HEK293 (cell line): ENCODE measurements around the gene CELSR1.

Source experiments
- GLI4 ChIP-seq: fragments of 450-650 bp; formaldehyde crosslinking; IDR thresholded peaks from 2 replicates; pipeline ENCODE4 v1.5.1; 2016; ENCODE audit warnings: missing biosample characterization, missing genetic modification characterization
- KLF1 ChIP-seq: fragments of 450-650 bp; formaldehyde crosslinking; IDR thresholded peaks from 2 replicates; pipeline ENCODE4 v1.5.1; 2016; ENCODE audit warnings: missing biosample characterization, missing genetic modification characterization
- TCF7L2 ChIP-seq: IDR thresholded peaks from 2 replicates; pipeline ENCODE4 v1.6.1; 2011; ENCODE audit warnings: low read depth, mild to moderate bottlenecking, inconsistent platforms, low read length, moderate library complexity, borderline replicate concordance
- ZBTB26 ChIP-seq: fragments of 450-650 bp; formaldehyde crosslinking; optimal IDR thresholded peaks from 2 replicates; pipeline ENCODE3; 2016; ENCODE audit warnings: missing biosample characterization, mild to moderate bottlenecking, missing genetic modification characterization
- ZNF112 ChIP-seq: fragments of 450-650 bp; formaldehyde crosslinking; IDR thresholded peaks from 2 replicates; pipeline ENCODE4 v1.5.0; 2017; ENCODE audit warnings: missing biosample characterization, missing genetic modification characterization
- ZNF114 ChIP-seq: fragments of 450-650 bp; formaldehyde crosslinking; IDR thresholded peaks from 2 replicates; pipeline ENCODE4 v1.5.0; 2017; ENCODE audit warnings: missing biosample characterization, missing genetic modification characterization
- ZNF140 ChIP-seq: fragments of 450-650 bp; formaldehyde crosslinking; IDR thresholded peaks from 2 replicates; pipeline ENCODE4 v1.5.1; 2016; ENCODE audit warnings: missing biosample characterization, missing genetic modification characterization
- ZNF146 ChIP-seq: fragments of 450-650 bp; formaldehyde crosslinking; IDR thresholded peaks from 2 replicates; pipeline ENCODE4 v1.5.1; 2016; ENCODE audit warnings: missing biosample characterization, missing genetic modification characterization
- ZNF239 ChIP-seq: fragments of 450-650 bp; formaldehyde crosslinking; IDR thresholded peaks from 2 replicates; pipeline ENCODE4 v1.5.1; 2016; ENCODE audit warnings: missing biosample characterization, missing genetic modification characterization
- TF ChIP-seq, protein P1 (sequence below): fragments of 450-650 bp; formaldehyde crosslinking; IDR thresholded peaks from 2 replicates; pipeline ENCODE4 v1.5.1; 2016; ENCODE audit warnings: missing biosample characterization, missing genetic modification characterization

GRCh38 chr22:46476547-46476941 is 60.9 kb downstream of the CELSR1 start:
- TF ChIP-seq GLI4 (tag by site-specific recombination), result no peak
- no peak for TF ChIP-seq TCF7L2
- TF ChIP-seq, protein P1, sequence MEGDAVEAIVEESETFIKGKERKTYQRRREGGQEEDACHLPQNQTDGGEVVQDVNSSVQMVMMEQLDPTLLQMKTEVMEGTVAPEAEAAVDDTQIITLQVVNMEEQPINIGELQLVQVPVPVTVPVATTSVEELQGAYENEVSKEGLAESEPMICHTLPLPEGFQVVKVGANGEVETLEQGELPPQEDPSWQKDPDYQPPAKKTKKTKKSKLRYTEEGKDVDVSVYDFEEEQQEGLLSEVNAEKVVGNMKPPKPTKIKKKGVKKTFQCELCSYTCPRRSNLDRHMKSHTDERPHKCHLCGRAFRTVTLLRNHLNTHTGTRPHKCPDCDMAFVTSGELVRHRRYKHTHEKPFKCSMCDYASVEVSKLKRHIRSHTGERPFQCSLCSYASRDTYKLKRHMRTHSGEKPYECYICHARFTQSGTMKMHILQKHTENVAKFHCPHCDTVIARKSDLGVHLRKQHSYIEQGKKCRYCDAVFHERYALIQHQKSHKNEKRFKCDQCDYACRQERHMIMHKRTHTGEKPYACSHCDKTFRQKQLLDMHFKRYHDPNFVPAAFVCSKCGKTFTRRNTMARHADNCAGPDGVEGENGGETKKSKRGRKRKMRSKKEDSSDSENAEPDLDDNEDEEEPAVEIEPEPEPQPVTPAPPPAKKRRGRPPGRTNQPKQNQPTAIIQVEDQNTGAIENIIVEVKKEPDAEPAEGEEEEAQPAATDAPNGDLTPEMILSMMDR (tag by site-specific recombination), result no peak
- TF ChIP-seq ZNF114 (tag by site-specific recombination), result no peak
- TF ChIP-seq ZBTB26 (tag by site-specific recombination), result no peak
- TF ChIP-seq ZNF146 (tag by site-specific recombination), result no peak
- TF ChIP-seq KLF1 (tag by site-specific recombination), result no peak
- TF ChIP-seq ZNF239 (tag by site-specific recombination), result no peak
- TF ChIP-seq ZNF112, result no peak
- no peak for TF ChIP-seq ZNF140 (tag by site-specific recombination)
